Measurements from ENCODE around the gene DHRS12.

DNA sequence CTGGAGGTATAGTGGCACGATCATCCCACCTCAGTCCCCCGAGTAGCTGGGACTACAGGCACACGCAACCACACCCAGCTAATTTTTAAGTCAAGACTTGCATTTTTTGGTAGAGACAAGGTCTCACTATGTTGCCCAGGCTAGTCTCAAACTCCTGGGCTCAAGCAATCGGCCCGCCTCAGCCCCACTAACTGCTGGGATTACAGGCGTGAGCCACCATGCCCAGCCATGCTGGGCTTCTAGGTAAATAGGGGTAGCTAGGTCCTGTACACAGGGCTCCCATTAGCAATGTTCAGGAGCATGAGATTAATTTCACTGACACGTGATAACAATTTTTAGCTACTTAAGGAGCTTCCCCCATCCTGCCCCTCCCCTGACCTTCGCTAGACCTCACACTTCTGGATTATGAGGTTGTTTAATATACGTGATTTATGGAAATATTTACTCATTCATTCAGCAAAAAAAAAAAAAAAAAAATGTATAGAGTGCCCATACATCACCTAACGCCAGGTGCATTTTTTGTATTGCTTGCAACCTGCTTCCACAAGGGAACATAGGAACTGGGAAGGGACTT lies 21.8 kb upstream of the DHRS12 start:
- TF ChIP-seq CTCF (IDR thresholded peaks at IDR 0.05) (no peak), POLR2A (IDR thresholded peaks at IDR 0.05) (no peak), EP300 (IDR thresholded peaks at IDR 0.05) (no peak), POLR2AphosphoS5 (IDR thresholded peaks at IDR 0.05) (no peak)

All from suprapubic skin (tissue), 4 donors.